COR-L47 (cell line): Measurements from ENCODE around the gene TOR4A.
"Not testable (repeated sequence)": the region's sequence is repeated elsewhere in the genome, so short reads cannot be mapped to it uniquely, and the experiment has no call there.

ENCODE experiments used
- DNase-seq: peaks from one replicate; lab custom pipeline; 2025; lab: John Stamatoyannopoulos, UW

The TOR4A gene

DNA sequence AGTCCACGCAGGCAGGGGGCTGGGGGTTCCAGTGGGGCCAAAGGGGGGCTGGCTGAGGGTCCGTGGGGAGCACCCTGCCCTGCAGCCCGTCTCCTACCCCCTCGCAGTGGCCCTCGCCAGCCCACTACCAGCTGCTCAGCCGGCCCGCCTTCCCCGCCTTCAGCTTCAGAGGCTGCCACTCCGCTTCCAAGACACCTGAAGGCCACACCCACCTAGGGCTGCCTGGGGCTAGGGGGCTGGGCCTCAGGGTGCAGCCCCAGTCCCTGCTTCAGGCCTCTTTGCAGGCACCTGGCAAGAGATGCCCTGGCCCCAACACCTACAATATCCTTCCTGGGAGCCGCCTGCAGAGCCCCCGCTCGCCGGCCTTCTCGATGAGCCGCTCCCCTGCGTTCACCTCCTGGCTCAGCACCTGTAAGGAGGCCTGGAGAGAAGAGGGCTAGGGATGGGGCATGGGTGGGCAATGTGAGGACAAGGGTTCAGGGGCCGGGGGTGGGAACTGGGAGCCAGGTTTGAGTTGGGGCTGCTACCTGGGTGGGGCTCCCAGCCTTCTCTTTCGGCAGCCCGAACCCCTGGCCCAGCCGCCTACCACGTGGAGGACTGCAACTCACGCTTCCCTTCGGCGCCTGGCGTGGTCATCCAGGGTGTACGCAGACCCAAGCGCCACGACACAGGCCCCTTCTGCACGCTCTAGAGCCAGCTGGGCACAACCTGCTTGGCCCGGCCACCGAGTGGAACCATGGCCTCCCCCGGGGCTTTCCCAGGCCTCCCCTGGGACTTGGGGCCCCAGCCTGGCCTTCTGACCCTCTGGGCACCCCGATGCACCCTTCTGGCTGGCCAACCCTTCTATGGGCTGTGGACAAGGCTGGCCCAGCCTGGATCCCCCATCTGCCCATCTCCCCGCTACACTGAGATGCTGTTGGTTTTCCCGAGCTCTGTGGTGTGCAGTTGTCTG, 24.7 kb upstream of the TOR4A start:
- DNase-seq, result no peak

DNA sequence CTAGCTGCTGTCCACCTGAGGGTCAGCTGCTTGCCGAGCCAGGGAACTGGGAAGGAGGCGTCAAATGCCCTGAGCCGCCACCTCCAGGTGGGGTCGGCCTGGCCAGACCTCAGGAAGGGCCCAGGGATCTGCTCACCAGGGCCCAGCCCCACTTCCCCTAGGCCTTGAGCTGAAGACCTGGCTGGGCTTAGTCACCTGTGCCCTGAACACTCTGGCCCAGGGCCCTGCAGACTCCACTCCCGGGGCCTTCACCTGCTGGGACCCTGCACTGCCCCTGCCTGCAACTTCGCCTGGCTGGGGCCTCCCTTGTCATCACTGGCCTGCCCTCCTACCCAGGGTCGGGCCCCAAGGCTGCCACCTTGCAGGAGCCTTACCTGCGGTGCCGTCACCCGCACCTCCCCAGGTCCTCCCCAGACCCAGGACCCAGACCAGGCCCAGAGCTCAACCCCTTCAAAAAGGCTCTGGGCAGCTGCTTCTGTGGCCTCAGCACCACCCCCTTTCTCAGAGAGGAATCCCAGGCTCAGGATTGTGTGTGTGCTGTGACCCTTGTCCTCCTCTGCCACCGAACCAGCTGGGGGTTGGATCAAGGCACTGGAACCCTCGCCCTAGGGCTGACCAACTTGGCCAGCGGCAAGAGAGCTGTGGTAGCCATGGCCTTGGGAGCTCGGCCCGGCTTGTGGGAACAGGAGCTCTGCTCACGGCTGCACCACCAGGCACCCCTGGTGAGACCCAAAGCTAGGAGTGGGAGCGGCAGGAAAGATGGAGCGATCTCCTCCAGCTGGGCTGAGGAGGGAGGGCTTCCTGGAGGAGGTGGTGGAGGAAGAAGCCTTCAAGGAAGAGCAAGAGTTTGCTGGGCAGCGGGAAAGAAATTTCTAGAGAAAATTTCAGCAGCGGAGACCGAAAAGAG, 23.6 kb upstream of the TOR4A start:
- DNase-seq, result no peak

DNA sequence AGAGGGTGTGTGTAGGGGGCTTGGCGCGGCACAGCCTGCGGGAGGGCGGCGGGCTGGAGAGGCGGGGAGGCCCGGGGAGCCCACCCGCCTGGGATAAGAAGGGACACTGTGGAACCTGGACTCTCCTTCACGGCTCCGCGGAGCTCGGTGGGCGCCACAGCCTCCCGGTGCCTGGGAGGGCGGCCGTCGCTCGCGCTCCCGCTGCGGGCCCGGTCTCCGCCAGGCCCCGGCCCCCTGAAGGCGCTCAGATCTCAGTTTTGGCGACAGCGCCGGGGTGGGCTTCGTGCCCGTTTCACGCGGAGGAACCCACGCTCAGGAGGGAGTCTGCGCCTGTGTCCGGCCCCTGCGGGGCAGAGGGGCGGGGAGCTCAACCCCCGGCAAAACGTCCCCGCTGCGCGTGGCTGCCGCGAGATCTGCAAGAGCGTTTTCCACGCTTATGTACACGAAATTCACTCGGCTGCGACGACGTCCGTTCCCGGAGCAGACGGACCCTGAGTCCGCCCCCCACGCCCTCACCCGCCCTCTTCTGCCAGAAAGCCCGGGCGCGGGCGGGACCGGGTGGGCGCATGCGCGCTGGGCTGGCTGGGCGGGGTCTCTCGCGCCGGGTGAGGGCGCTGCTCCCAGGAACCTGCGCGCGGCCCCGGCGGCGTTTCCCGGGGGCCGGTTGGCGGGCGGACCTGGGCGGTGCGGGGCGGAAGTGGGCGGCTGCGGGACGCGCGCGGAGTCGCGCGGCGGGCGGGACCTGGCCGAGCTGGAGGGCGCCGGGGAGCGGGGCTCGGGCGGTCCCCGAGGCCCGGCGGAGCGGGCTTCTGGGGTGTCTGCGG, 22.7 kb upstream of the TOR4A start, which contains the start of gene NELFB:
Gene NELFB, plus strand, starts transcription at position 704 of the 824 bp plus-strand sequence.
- DNase-seq, result peak; percentile 75

DNA sequence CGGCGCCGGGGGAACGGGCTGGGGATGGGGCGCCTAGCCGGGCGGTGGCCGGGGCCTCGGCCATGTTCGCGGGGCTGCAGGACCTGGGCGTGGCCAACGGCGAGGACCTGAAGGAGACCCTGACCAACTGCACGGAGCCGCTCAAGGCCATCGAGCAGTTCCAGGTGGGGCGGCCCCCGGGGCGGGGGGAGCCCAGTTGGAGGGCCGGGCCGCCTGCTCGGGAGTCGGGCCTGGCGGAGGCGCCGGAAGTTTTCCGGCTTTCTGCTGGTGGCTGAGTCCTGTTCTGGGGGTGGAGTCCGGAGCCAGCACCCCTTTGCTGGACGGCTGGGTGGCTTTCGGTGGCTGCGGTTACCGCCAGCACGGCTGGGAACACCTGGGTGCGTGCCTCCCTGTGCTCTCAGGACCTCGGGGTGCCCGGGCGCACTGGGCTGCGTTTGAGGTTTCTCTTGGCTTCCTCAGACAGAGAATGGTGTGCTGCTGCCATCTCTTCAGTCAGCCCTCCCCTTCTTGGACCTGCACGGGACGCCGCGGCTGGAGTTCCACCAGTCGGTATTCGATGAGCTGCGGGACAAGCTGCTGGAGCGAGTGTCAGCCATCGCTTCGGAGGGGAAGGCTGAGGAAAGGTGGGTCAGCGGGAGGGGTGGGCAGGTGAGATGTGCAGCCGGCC, 21.9 kb upstream of the TOR4A start:
- no peak for DNase-seq

DNA sequence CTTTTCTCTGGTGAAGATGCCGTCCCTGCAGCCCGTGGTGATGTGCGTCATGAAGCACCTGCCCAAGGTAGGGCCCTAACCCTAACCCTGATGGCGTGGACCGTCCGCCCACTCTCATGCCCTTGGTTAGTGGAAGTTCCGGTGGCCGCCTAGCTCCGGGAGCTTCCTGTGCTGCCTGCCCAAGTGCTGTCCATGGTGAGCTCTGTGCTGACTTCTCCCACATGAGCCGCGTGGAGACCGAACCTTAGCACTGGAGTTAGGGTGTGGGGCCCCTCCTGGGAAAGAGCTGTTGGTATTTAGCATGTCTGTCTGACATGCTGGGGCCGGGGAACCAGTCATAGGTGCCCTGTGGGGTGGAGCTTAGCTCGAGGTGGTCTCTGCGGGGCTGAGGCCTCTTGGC, 21.2 kb upstream of the TOR4A start:
- no peak for DNase-seq

DNA sequence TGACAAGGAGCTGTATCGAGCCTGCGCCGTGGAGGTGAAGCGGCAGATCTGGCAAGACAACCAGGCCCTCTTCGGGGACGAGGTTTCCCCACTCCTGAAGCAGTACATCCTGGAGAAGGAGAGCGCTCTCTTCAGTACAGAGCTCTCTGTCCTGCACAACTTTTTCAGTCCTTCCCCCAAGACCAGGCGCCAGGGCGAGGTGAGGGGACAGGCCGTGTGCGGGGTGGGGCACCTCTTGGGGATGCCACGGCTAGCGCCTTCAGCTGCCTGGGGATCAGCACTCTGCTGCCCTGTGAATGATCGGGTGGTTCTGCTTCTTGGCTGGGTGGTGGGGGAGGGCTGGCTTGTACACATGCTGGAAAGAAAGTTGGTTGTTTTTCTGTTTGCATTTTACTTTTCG, 20.7 kb upstream of the TOR4A start:
- no peak for DNase-seq

DNA sequence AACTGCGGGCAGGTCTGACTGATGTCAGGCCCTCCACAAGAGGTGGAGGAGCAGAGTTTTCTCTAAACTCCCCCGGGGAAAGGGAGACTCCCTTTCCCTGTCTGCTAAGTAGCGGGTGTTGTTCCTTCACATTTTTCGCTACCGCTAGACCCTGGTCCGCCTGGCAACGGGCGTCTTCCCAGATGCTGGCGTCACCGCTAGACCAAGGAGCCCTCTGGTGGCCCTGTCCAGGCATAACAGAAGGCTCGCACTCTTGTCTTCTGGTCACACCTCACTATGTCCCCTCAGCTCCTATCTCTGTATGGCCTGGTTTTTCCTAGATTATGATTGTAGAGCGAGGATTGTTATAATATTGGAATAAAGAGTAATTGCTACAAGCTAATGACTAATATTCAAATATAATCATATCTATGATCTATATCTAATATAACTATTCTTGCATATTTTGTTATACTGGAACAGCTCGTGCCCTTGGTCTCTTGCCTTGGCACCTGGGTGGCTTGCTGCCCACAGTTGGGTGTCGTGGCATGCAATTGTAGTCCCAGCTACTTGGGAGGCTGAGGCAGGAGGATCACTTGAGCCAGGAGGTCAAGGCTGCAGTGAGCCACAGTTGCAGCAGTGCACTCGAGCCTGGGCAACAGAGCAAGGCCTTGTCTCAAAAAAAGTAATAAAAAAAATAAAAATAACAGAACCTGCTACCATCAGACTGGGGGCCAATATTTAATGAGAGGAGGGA, 15.2 kb upstream of the TOR4A start:
- not testable (repeated sequence) for DNase-seq

DNA sequence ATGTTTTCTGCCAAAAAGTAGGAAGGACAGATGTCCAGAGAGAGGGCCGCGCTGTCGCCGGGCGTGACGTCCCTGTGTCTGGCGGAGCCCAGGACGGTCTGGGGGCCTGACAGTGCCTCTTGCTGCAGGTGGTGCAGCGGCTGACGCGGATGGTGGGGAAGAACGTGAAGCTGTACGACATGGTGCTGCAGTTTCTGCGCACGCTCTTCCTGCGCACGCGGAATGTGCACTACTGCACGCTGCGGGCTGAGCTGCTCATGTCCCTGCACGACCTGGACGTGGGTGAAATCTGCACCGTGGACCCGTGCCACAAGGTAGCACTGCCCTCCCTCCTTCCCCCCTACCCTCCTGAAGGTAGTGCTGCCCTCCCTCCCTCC, 14.6 kb upstream of the TOR4A start:
- no peak for DNase-seq

DNA sequence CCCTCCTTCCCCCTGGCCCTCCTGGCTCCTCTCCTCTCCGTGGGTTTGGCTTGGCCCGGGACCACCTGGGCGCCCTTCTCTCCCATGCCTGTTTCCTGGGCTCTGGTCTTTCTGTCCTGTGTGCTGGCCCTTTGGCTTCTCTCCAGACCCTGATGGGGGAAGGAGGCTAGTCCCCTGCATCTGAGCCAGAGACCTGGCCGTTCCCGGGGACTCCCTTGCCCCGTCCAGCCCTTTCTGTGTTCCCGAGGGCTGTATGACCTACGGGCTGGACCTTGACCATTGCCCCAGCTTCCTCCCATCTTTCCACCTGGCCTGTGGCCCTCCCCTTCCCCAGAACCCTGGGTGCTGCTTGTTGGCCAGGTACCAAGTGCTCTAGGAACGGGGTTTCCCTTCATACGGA, 14.0 kb upstream of the TOR4A start:
- DNase-seq, result no peak

DNA sequence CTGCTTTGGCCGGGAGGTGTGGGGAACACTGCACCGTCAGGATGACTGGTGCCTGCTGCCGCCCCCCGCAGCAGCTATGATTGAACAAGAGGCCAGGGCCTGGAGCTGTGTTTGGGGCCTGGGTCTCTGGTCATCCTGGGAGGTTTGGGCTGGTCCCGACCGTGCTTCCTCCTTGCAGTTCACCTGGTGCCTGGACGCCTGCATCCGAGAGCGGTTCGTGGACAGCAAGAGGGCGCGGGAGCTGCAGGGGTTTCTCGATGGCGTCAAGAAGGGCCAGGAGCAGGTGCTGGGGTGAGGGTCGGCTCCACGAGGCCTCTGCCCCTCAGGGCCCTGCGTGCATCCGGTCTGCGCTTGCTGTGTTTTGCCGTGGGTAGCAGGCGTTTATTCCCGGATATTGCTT, 13.5 kb upstream of the TOR4A start:
- no peak for DNase-seq

DNA sequence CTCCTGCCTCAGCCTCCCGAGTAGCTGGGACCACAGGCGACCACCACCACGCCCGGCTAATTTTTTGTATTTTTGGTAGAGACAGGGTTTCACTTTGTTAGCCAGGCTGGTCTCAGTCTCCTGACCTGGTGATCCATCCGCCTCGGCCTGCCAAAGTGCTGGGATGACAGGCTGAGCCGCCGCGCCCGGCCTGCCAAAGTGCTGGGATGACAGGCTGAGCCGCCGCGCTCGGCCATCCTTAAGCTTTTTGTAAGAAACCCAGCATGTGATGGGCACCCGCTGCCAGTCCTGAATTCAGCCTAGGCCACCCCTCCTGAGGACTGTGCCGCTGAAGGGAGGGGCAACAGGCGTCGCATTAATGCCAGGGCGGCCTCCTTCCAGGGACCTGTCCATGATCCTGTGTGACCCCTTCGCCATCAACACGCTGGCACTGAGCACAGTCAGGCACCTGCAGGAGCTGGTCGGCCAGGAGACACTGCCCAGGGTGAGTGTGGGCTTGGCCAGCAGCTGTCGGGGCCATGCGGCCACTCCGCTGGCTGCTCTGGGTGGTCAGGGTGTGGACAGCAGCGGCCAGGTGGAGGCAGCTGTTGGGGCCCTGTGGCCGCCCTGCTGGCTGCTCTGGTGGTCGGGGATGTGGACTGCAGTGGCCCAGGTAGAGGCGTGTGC, 11.9 kb upstream of the TOR4A start:
- no peak for DNase-seq

DNA sequence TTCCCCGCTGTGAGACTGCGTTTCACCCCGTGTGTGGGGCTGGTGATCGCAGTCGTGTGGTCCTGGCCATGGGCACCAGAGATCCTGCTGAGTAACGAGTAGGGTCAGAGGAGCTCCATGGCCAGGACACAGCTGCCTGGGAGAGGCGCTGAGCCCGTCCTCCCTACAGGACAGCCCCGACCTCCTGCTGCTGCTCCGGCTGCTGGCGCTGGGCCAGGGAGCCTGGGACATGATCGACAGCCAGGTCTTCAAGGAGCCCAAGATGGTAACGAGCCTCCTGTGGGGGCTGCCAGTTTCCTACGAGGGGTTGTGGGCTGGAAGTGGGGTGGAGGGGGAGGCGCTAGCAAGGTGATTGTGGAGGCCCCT, 11.4 kb upstream of the TOR4A start:
- DNase-seq, result no peak

DNA sequence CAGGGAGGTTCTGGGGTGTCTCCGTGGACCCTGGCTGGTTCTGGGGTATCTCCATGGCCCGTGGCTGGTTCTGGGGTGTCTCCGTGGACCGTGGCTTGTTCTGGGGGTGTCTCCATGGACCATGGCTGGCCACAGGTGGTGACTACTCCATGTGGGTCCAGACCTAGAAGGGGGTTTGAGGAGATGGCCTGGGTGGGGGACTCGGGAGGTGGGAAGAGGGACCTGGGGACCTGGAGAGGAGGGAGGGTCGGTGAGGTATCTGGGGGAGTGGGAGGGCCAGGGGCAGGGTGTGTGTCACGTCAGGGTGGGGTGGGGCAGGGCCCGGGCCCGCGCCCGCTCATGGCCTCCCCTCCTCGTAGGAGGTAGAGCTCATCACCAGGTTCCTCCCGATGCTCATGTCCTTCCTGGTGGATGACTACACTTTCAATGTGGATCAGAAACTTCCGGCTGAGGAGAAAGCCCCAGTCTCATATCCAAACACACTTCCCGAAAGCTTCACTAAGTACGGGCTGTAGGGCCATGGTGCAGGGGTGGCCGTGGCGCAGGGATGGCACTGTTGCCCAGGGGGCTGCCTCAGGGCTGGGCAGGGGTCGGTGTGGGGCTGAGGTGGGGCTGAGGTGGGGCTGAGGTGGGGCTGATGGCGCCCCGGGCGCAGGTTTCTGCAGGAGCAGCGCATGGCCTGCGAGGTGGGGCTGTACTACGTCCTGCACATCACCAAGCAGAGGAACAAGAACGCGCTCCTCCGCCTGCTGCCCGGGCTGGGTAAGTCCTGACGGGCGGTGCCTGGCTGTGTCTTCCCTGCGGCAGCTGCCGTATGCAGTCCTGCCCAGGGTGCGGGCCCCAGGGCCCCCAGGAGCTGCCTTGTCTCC, 10.7 kb upstream of the TOR4A start:
- no peak for DNase-seq

DNA sequence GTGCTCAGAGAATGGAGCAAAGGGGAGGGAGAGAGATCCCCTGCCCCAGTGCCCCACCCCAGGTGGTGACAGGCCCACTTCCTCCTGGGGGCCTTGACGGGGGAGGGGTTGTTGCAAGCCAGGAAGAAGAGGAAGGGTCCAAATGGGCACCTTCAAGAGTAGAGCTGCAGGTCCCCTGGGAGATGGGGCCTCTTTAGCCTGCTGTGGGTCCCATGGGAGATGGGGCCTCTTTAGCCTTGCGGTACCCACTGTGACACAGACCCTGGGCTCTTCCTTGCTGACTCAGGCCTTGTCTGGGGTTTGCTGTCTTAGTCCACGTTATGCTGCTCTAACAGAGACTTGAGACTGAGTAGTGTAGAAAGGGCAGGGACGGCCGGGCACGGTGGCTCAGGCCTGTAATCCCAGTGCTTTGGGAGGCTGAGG, 9.6 kb upstream of the TOR4A start:
- DNase-seq, result no peak

DNA sequence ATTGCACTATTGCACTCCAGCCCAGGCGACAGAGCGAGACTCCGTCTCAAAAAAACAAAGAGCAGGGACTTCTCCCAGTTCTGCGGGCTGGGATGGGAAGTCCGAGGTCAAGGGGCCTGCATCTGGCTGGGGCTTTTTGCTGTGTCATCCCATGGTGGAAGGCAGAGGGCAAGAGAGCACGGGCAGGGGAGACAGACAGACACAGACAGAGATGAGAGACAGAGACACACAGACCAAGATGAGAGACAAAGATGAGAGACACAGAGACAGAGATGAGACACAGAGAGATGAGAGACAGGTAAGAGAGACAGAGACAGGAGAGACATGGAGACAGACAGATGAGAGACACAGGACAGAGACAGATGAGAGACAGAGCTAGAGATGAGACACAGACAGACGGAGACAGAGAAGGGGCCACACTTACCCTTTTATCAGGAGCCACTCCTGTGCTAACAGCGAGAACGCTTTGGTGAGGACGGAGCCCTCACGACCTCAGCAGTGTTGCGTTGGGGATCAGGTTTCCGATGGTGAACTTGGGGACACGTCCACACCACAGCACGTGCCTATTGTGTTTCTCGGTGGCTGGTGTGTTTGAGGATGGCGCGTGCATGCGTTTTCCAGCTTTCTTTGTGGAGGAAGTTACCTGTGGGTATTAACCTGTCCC, 8.9 kb upstream of the TOR4A start:
- no peak for DNase-seq

DNA sequence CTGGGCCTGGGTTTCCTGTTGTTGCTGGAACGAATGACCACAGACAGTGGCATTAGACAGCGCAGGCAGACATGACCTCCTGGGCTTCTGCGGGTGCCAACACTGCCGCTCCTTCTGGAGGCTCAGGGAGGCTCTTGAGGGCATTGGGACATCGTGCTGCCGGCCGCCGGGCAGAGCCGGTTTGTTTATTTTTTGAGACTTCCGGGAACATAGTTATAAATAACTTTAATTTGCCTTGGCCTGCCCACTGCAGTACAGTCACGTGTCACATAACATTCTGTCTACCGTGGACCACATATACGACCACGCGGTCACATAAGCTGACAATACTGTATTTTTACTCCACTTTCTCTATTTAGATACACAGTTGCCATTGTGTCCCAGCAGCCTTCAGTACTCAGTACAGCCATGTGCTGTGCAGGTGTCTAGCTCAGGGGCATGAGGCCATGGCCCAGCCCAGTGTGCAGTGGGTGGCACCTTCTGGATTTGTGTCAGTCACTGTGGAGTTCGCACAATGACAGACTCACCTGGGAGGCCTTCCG, 8.2 kb upstream of the TOR4A start:
- DNase-seq, result no peak

DNA sequence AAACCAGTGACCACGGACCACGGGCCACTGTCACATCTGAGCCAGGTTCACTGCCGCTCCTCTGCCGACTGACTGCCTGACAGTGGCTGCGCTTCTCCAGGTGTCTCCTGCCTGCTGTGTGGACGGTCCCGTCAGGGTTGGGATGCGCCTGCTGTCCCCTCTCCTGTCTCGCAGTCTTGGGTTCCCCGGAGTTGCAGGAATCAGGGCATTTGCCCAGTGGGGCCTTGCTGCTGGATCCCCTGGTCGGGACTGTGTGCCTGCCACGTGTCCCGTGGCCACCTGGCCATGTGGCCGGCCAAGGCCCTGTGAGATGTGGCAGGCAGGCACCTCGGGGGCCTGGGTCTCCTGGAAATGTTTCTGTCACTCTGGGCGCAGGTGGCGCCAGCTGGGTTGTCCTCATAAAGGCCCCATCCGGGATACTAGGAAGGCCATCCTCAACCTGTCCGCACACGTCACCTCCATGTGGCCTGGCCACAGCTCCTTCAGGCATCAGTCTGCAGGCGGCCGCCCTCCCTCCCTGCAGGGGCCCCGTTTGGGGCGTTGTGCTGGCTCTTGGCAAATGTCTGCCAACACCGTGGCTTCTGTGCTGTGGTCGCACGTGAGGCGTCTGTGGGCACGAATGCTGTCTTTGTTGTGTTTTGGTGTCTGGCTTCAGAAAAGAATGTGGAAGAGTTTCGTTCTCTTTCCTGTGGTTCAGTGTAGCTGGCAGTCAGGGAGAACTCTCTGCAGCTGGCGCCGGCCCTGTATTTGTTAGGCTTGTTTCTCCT, 6.4 kb upstream of the TOR4A start:
- no peak for DNase-seq

DNA sequence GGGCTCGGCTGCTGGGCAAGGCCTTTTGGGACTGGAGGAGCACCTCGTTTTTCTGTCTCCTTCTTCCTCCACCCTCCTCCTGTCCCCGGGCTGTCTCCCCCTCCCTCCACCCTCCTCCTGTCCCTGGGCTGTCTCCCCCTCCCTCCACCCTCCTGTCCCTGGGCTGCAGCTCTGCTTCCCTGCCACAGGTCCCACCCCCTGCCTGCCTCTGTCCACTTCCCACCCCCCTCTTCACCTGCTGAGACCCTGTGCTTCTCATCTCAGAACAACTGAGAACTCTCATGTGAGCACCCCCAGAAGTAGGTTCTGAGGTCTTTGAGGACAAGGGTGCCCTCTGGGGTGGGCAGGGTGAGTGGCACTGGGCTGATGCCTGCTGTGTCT, 5.8 kb upstream of the TOR4A start:
- DNase-seq, result no peak
